ELF-1 (cell line): ENCODE measurements around the gene ASCC1.
"Not testable (repeated sequence)": the region's sequence is repeated elsewhere in the genome, so short reads cannot be mapped to it uniquely, and the experiment has no call there.

Source experiments
- DNase-seq: peaks from one replicate; pipeline ENCODE4 v3.0.0-alpha.2; 2016; ENCODE audit warnings: low read depth, low spot score

Gene ASCC1

DNA sequence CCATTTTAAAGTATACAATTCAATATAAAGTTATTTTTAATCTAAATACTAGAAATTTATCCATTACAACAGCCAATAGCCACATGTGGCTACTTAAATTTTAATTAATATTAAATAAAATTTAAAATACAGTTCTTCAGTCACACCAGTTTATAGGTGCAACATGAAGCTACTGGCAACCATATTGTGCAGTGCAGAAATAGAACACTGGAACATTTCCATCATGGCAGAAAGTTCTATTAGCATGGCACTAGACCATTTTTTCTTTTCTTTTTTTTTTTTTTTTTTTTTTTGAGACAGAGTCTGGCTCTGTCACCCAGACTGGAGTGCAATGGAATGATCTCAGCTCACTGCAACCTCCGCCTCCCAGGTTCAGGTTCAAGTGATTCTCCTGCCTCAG is 5.2 kb upstream of the ASCC1 start:
- DNase-seq, result no peak

DNA sequence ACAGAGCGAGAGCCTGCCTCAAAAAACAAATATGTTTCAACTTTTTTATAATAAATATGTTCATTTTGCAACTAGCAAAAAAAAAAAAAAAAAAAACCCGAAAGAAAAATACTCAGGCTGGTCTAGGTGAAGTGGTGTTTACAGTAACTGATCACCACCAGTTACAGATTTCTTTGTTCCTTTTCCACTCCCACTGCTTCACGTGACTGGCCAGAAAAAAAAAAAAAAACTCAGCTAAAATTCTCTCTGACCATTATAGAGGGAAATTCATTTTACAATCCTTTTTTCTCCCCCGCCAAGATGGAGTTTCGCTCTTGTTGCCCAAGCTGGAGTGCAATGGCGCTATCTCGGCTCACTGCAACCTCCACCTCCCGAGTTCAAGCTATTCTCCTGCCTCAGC is 4.6 kb upstream of the ASCC1 start:
- DNase-seq, result no peak

DNA sequence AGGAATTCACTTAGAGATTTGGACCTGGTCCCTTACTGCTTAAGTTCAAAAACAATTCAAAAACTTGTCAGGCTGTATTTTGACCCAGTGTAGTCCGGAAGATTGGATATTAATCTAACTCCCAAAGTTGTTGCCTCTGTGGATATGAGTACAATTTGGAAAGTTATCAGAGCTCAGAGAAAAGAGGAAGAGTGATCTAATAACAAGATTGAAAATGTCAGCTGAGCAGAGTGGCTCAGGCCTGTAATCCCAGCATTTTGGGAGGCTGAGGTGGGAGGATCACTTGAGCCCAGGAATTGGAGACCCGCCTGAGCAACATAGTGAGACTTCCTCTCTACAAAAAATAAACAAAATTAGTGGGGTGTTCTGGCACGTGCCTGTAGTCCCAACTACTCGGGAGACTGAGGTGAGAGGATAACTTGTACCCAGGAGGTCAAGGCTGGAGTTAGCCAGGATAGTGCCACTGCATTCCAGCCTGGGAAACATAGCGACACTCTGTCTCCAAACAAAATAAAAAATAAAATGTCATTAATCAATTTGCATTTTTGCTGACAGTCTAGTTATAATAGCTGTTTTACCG is 3.2 kb upstream of the ASCC1 start:
- DNase-seq, result no peak

DNA sequence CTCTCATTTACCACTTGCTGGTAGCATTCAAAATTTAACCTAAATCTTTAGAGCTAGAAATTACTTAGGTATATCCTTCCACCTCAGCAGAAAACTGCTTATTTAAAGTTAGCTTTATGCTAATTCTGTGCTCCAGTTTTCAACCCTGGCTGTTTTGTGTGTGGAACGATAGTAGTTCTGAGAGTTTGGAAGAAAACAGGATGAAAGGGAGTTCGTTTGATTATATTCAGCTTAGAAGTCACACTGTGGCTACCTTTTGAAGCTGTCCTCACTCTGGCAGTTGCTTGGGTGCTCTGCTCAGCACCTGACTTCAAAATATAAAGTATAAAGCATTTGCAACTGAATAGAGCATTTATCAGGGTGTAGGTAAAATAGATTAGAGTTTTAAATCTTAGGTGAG is 2.6 kb upstream of the ASCC1 start:
- DNase-seq, result no peak

DNA sequence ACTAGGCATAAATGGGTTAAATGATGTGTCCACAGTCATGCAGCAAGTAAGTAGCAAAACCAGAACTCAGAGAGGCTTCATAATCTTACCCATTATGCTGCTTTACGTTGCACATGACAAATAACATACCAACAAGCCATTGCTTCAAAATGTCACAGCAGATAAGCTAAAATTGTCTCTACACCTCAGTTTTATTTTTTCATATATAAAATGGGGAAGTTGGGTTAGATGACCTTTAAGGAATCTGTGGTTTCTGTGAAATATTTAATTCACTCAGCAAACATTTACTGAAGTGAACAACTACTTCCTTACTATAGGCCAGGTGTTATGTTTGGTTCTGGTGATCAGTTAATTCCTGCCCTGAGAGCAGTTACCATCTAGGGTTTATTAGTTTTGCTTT is 2.2 kb upstream of the ASCC1 start:
- no peak for DNase-seq

DNA sequence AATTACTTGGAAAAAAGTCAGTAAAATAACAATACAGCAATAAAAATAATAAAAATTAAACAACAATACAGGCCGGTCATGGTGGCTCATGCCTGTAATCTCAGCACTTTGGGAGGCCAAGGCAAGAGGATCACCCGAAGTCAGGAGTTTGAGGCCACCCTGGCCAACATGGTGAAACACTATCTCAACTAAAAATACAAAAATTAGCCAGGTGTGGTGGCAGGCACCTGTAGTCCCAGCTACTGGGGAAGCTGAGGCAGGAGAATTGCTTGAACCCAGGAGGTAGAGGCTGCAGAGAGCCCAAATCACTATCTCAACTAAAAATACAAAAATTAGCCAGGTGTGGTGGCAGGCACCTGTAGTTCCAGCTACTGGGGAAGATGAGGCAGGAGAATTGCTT is 4.2 kb downstream of the ASCC1 start:
- not testable (repeated sequence) for DNase-seq

DNA sequence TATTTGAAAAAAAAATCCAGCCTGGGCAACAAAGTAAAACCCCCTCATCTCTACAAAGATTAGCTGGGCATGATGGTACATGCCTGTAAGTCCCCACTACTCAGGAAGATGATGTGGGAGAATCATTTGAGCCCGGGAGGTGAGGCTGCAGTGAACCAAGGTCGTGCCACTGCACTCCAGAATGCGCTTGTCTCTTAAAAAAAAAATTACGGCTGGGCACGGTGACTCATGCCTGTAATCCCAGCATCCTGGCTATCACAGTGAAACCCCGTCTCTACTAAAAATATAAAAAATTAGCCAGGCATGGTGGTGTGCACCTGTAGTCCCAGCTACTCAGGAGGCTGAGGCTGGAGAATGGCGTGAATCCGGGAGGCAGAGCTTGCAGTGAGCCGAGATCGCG is 4.7 kb downstream of the ASCC1 start:
- not testable (repeated sequence) for DNase-seq

DNA sequence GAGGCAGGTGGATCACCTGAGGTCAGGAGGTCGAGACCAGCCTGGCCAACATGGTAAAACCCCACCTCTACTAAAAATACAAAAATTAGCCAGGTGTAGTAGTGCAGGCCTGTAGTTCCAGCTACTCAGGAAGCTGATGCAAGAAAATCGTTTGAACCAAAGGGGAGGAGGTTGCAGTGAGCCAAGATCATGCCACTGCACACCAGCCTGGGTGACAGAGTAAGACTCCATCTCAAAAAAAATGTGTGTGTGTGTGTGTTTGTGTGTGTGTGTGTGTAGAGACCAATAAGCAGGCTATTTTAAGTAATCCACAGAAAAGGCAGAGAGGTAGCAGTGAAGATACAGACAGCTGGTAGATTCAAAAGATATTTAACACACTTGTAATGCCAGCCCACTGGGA is 7.5 kb downstream of the ASCC1 start:
- not testable (repeated sequence) for DNase-seq

DNA sequence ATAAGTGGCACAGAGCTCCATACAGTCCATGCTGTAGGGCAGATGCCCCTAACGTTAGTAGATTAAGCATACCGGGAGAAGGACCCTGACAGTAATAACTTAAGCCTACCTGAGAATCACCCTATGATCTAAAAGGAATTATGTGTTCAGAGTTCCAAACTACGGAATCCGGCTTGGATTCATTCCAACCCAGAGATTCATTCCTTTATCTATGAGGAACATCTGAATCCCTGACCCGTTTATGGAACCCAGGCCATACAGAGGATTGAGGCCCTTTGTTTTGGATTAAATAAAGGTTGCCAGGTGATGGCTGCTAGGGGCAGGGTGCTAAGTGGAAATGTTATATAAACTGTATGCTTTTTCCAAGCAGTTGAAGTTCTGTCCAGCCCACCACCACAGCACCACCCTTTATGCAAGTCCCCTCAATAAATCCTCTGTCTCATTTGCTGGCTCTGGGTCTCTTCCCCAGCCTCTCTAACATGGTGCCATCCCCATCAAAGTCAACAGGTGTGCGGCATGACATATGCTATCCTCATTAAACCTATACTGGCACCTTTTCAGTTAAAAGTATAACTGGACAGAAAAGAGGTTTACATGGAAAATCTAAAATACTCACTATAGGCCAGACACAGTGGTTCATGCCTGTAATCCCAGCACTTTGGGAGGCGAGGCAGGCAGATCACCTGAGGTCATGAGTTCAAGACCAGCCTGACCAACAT is 9.4 kb downstream of the ASCC1 start:
- no peak for DNase-seq

DNA sequence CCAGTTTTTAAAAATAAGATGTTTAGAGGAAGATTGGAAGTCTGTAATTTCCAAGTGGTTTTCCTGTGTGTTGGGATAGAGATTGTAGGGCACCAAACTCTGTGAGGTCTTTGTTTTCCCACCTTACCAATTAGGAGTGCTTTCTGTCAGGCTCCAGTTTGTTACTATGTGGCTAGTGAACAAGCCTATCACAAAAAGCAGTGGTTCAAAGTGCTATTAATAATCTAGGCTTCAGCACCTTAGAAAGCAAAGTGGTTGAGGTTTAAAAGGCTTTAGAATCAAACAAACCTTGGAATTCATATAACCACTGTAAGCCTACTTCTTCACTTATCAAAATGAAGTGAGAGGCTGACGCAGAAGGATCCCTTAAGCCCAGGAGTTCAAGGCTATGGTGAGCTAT is 11.4 kb downstream of the ASCC1 start:
- DNase-seq, result no peak

DNA sequence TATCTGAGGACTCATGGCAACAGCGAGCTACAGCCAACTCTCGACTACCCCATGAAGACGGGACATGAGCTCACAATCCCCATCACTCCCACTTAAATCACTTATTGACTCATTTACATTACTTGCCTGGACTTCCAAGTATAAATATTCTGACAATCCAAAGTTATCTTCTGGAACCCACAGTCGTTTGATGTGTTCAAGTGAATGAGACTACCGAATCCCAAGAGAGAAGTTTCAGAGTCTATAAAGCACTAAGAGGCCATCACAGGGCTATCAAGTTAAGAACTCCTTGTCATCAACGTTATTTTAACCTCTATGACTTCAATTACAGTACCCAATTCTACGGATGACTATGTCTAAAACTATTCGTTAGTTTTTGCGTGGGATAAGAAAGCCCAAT is 11.8 kb downstream of the ASCC1 start:
- DNase-seq, result no peak

DNA sequence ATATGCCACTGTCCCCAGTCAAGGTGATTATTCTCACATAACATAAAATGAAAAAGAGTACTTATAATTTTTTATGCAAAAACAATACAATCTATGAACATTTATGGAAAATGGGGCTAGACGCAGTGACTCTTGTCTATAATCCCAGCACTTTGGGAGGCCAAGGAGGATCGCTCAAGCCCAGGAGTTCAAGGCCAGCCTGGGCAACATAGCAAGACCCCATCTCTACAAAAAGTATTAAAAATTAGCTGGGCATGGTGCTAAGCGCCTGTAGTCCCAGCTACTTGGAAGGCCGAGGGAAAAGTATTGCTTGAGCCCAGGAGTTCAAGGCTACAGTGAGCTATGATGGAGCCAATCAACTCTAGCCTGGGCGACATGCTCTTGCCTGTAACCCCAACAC is 14.8 kb downstream of the ASCC1 start:
- DNase-seq, result no peak

DNA sequence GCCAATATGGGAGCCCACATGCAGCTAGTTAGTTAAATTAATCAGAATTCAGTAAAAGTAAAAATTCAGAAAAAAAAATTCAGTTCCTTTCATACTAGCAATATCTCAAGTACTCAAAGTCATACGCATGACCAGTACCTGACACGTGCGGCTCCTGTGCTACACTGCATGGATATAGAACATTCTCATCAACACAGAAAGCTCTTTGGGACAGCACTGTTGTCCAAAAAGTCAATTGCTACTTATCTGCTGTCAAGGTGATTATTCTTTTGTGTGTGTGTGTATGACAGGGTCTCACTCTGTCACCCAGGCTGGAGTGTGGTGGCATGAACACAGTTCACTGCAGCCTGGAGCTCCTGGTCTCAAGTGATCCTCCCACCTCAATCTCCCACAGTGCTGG is 15.2 kb downstream of the ASCC1 start:
- no peak for DNase-seq

DNA sequence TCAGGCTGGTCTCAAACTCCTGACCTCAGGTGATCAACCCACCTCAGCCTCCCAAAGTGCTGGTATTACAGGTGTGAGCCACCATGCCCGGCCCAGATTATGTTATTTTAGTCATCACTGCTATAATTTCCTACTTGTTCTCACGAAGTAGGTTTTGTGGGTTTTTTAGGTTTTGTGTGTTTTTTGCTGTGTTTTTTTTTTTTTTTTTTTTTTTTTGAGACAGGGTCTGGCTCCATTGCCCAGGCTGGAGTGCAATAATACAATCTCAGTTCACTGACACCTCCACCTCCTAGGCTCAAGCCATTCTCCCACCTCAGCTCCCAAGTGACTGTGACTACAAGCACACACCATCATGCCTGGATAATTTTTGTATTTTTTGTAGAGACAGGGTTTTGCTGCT is 21.1 kb downstream of the ASCC1 start:
- no peak for DNase-seq

DNA sequence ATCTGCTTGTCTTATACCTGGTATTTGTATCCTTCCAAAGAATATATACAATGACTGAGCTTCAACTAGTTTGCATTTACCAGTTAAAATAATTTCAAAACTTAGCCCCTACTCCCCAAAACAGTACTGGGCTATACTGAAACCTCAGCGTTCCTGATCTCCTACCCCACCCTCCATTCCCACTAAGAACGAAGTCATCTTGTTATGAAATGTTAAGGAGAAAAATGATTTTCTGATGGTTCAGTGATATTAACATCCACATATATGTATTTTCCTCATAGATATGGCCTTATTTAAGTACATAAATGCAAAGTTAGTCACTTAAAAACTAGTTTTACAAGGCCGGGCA is 29.1 kb downstream of the ASCC1 start:
- no peak for DNase-seq

DNA sequence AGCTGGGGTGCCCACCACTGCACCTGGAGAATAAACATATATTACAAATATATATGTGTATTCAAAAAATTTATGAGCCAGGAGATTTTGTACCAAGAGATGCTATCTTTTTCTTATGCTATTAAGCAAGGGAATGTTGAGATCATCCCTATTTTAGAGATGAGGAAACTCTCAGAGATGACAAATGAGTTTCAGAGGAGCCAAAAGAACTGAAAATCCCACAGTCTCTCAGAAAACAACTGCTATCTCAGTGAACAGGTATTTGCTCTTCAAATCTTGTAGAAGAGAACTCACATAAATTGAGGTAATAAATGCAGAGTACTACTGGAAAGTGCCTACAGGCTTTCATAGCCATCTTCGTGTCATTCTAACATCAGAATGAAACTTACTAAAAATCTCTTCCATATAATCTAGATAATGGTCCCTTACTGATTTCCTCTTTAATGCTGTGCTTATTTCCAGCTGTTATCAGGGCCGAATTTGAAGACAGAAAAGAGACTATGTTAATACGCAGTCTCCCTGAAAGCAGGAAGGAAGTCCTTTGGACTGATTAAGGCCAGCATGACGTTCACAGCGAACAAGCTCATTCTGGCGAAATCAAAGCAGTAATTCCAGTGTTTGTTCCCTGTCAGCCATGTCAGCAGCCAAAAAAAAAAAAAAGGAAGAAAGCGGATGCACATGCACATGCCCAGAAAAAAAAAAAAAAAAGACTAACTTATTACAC is 29.7 kb downstream of the ASCC1 start:
- DNase-seq, result no peak

DNA sequence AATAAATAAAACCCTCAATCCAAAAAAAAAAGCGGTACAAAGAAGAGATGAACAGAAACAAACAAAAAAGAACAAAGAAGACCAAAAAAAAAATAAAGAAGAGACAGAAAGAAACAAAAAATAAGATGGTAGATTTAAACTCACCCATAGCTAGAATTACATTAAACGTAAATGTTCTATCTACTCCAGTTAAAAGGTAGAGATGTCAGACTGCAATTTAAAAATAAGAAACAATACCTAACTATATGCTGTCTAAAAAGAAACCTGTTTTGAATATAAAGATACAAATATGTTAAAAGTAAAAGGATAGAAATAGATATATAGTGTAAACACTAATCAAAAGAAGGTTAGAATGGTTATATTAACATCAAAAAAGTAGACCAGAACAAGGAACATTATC is 31.9 kb downstream of the ASCC1 start:
- DNase-seq, result no peak

DNA sequence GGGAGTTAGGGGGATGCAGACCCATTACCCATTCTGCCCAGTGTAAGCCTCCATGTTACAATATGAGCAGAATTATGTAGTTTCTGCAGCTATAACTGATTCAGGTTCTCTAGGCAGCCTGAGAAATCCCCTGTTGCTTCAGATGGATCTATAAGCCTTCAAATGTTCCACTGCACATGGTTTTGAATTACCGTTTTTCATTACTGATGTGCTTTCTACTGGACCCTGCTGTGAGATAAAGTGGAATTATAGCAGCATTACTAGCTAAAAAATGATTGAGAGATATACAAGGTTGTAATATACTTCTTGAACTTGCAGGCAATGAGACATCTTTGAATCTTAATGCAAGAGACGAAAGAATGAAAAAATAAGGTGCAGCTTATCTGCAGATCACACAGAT is 38.6 kb downstream of the ASCC1 start:
- DNase-seq, result no peak

DNA sequence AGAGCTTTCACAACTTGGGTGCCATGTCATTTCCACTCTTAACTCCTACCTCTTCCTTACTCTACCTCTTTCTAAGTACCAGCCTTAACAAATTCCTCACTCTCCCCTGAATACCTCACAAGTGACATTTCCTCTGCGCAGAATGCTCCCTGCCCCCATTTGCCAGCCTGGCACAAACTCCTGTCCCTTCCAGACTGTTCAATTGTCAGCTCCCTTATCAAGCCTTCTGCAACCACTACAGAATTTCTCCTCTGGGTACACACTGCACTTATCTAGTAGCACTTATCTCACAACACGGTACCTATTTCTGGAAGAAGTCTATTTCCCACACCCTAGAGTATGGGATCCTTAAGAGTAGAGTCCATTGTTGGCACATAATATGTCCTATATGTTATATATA is 39.4 kb downstream of the ASCC1 start:
- DNase-seq, result no peak

DNA sequence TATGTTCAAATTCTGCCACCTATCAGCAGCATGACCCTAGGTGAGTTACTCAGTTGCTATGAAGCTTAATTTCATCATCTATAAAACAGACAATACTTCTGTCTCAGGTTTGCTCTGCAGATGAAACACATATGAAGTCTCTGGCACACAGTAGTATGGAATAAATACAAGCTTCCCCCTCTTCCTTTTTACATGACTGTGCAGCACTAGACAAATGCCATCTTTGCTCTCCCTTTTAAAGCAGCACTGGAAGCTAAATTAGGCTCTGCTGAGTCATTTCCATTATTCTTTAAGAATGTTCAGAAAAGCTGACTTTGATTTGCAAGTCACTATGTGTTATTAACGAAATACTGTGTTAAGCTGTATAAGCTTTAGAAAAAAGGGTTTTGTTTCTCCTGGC is 40.9 kb downstream of the ASCC1 start:
- no peak for DNase-seq

DNA sequence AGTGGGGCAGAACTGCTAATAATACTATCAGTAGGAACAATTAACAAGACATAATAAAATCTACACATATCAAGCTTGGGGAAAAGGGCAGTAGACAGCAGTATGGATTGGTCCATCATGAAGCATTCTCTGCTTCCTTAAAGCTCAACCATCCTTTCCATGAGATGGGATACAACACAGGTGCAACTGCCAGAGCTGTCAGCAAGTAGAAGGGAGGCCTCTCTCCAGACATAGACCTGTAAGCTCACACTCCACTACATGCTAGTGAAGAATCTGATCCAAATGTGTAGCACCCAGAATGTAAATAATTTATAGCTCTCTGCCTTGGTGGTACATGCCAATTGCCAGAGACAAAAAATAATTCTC is 41.8 kb downstream of the ASCC1 start:
- DNase-seq, result no peak

DNA sequence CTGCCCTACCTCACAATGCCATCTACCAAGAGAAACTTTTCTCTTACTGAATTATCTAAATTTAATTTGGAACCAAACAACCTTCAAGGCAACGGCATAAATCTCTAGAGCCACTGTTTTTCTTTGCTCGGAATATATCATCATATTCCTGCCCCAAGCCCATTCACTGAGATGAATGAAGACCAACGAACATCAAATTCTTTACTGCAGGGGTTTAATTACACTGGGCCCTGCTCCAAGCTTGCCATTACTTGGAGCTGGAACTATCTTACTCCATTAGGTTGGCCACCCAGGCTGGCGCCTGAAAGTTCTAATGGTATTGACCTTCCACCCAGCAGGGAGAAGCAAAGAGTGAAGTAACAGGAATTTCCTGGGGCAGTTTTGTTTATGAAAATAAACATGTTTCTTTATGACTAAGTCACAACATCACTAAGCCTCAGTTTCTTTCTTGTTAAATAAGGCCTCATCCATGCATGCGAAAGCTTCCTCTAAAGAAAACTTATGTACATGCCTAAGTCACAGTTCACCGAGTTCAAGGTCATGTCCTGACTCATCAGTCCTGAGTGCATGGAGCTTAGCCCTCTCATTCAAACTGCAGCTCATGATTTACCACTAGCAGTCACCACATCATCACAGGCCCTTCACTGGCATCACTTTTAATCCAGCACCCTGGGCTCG is 42.3 kb downstream of the ASCC1 start:
- DNase-seq, result no peak

DNA sequence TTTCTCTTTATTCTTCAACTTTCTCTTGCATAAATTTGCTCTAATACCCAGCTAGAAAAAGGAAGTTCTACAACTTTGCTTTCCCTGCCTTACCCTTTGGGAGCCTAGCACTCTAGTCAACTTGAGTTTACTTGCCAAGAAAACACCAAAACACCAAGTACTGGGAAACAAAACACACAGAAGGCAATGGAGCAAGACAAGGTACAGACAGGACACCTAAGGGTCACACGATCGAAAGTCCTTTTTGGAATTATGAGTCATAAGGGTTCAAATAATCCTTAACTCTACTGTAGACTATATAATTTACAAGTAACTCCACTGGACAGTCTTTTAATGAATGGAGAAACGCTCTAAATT is 42.8 kb downstream of the ASCC1 start:
- no peak for DNase-seq
